PC-9 (cell line): ENCODE results near the gene LRRD1.

ENCODE experiments used
- CTCF ChIP-seq: fragments of 200-600 bp; sonication (generic); conservative IDR thresholded peaks from 2 replicates; pipeline ENCODE4 v1.6.1; 2017; ENCODE audit warnings: mixed run types, antibody characterized with exemption, mild to moderate bottlenecking, moderate library complexity
- EZH2 ChIP-seq: fragments of 200-600 bp; sonication (generic); IDR thresholded peaks from 2 replicates; pipeline ENCODE4 v1.8.0; 2017; ENCODE audit warnings: antibody characterized with exemption, low read depth

- no peak for TF ChIP-seq CTCF
- TF ChIP-seq EZH2, result no peak
Observed at GRCh38 chr7:92161271-92161670, 17.7 kb downstream of the LRRD1 start.
